HFFc6 (cell line): ENCODE results near the gene RASL10A. TPM values are rescaled to one million over a fixed set of nuclear protein-coding genes. Genes with fewer than 3 reads are reported as not detected.

Experiments
- DNase-seq: peaks from one replicate; pipeline ENCODE4 v3.0.0-alpha.2; 2018
- H3K27ac Mint-ChIP-seq: 2 replicates; pipeline ENCODE4 v1.8.0; 2020; ENCODE audit warnings: mild to moderate bottlenecking, mixed read lengths
- H3K27me3 Mint-ChIP-seq: 2 replicates; pipeline ENCODE4 v1.8.0; 2021; ENCODE audit warnings: mild to moderate bottlenecking, moderate library complexity, mixed read lengths; ENCODE audit not compliant: insufficient read depth
- H3K36me3 Mint-ChIP-seq: 2 replicates; pipeline ENCODE4 v1.8.0; 2021; ENCODE audit warnings: low read depth, mixed read lengths
- H3K4me1 Mint-ChIP-seq: 2 replicates; pipeline ENCODE4 v1.8.0; 2020; ENCODE audit warnings: low read depth, mixed read lengths
- H3K4me3 Mint-ChIP-seq: 2 replicates; pipeline ENCODE4 v1.8.0; 2020; ENCODE audit warnings: mild to moderate bottlenecking, moderate library complexity, mixed read lengths
- H3K9me3 Mint-ChIP-seq: 2 replicates; pipeline ENCODE4 v1.8.0; 2020; ENCODE audit warnings: mild to moderate bottlenecking, mixed read lengths
- CTCF ChIP-seq: fragments of 200-600 bp; sonication (generic); IDR thresholded peaks from 2 replicates; pipeline ENCODE4 v1.5.0; 2021; ENCODE audit warnings: antibody characterized with exemption, mild to moderate bottlenecking
- total RNA-seq, 6 experiments: library from RNA; stranded (reverse); fragmentation: NEBNext Ultra II Directional; extraction: Animal tissue kit (Norgen Biotek cat#: 25700); gene quantifications; 2 replicates in 1 of 6; 3 replicates in 5 of 6; pipeline ENCODE4 v1.2.3, GENCODE V29; 2021

Gene RASL10A
- total RNA-seq, 6 experiments from 2014 or later: 0.24 to 0.28 TPM; not detected in 4

- DNase-seq: no peak
- Mint-ChIP-seq H3K36me3 (peaks cover 19% of the 10 kb centered on the region), H3K27ac (no peak overlapping the region)
Measured at GRCh38 chr22:29352778-29353177, 37.3 kb upstream of the RASL10A start.

GRCh38 chr22:29351891-29352290, 36.4 kb upstream of the RASL10A start:
- Mint-ChIP-seq H3K27me3 (no peaks in the 10 kb centered on the region), H3K27ac (no peak overlapping the region), H3K9me3 (no peaks in the 10 kb centered on the region), H3K4me3 (no peak overlapping the region), H3K4me1 (no peaks in the 10 kb centered on the region), H3K36me3 (peaks cover 26% of the 10 kb centered on the region)
- TF ChIP-seq CTCF: no peak
- DNase-seq: no peak

More at GRCh38 chr22:29352778-29353177, 37.3 kb upstream of the RASL10A start:
- Mint-ChIP-seq H3K4me1 (no peaks in the 10 kb centered on the region), H3K27me3 (no peaks in the 10 kb centered on the region), H3K4me3 (no peak overlapping the region), H3K9me3 (no peaks in the 10 kb centered on the region)
- TF ChIP-seq CTCF: no peak

- Mint-ChIP-seq H3K36me3 (peaks cover 28% of the 10 kb centered on the region), H3K27me3 (no peaks in the 10 kb centered on the region), H3K9me3 (no peaks in the 10 kb centered on the region), H3K4me3 (no peak overlapping the region), H3K4me1 (peaks cover 4% of the 10 kb centered on the region), H3K27ac (no peak overlapping the region)
- no peak for DNase-seq
- TF ChIP-seq CTCF: no peak
Measured at GRCh38 chr22:29351042-29351441, 35.5 kb upstream of the RASL10A start.

- H3K27me3 Mint-ChIP-seq: no peaks in the 10 kb centered on the region; the same call in 1 of the 2 replicates
- peaks cover 20% of the 10 kb centered on the region for H3K4me1 Mint-ChIP-seq
- DNase-seq: no peak
- H3K36me3 Mint-ChIP-seq: peaks cover 27% of the 10 kb centered on the region
- no peak for TF ChIP-seq CTCF
- H3K27ac Mint-ChIP-seq: no peak overlapping the region
- no peaks in the 10 kb centered on the region for H3K9me3 Mint-ChIP-seq
- H3K4me3 Mint-ChIP-seq: no peak overlapping the region
Measured at GRCh38 chr22:29348956-29349355, 33.5 kb upstream of the RASL10A start.

GRCh38 chr22:29348041-29348440, 32.5 kb upstream of the RASL10A start:
- H3K27ac Mint-ChIP-seq: no peak overlapping the region
- H3K9me3 Mint-ChIP-seq: no peaks in the 10 kb centered on the region
- no peak for DNase-seq
- no peak overlapping the region for H3K4me3 Mint-ChIP-seq
- peaks cover 27% of the 10 kb centered on the region for H3K36me3 Mint-ChIP-seq
- H3K4me1 Mint-ChIP-seq: peaks cover 29% of the 10 kb centered on the region
- H3K27me3 Mint-ChIP-seq: no peaks in the 10 kb centered on the region; the same call in none of the 2 replicates
- TF ChIP-seq CTCF: no peak

- H3K27ac Mint-ChIP-seq: no peak overlapping the region
- peaks cover 40% of the 10 kb centered on the region for H3K4me1 Mint-ChIP-seq
- DNase-seq: no peak
- peaks cover 25% of the 10 kb centered on the region for H3K36me3 Mint-ChIP-seq
- no peak for TF ChIP-seq CTCF
- H3K27me3 Mint-ChIP-seq: no peaks in the 10 kb centered on the region; the same call in none of the 2 replicates
- H3K4me3 Mint-ChIP-seq: no peak overlapping the region
- H3K9me3 Mint-ChIP-seq: no peaks in the 10 kb centered on the region
Measured at GRCh38 chr22:29346659-29347058, 31.2 kb upstream of the RASL10A start.
